HEK293 (cell line): ENCODE results near the gene RPS6KA5.

ENCODE experiments used
- CTCF ChIA-PET: fragments of 350-600 bp; formaldehyde crosslinking; extraction: SDS; loops from one replicate; lab custom pipeline; 2021; ENCODE audit warnings: antibody characterized with exemption; lab: Yijun Ruan, JAX
- POLR2A ChIA-PET: fragments of 300-600 bp; formaldehyde crosslinking; extraction: SDS; loops from one replicate; lab custom pipeline; 2020; ENCODE audit warnings: antibody characterized with exemption, inconsistent platforms; lab: Yijun Ruan, JAX
- H3K27ac ChIP-seq: fragments of 200-500 bp; sonication (Bioruptor generic); 2 replicates; pipeline ENCODE4 v1.5.1; 2014; ENCODE audit warnings: low read depth, low read length, control low read depth, inconsistent platforms; ENCODE audit errors: extremely low read depth
- H3K36me3 ChIP-seq, 2 experiments: fragments of 200-500 bp in 1 of 2; sonication (Bioruptor generic) in 1 of 2; 1 replicate in 1 of 2; 2 replicates in 1 of 2; pipeline ENCODE4 v1.5.1; 2014 to 2017; ENCODE audit warnings: inconsistent platforms in 2 of 2, low read length in 2 of 2; ENCODE audit not compliant: control insufficient read depth in 2 of 2, insufficient read depth in 1 of 2
- H3K4me1 ChIP-seq: fragments of 200-500 bp; sonication (Bioruptor generic); 2 replicates; pipeline ENCODE4 v1.5.1; 2014; ENCODE audit warnings: mild to moderate bottlenecking, low read length, inconsistent platforms; ENCODE audit not compliant: control insufficient read depth, insufficient read depth
- H3K4me3 ChIP-seq: 2 replicates; pipeline ENCODE4 v1.5.1; 2011; ENCODE audit warnings: low read depth, mild to moderate bottlenecking, control low read depth, low read length, moderate library complexity
- H3K9me3 ChIP-seq: fragments of 200-500 bp; sonication (Bioruptor generic); 2 replicates; pipeline ENCODE4 v1.5.1; 2014; ENCODE audit warnings: low read depth, low read length, inconsistent platforms; ENCODE audit not compliant: control insufficient read depth, insufficient read depth
- FEZF1 ChIP-seq: fragments of 450-650 bp; formaldehyde crosslinking; IDR thresholded peaks from 2 replicates; pipeline ENCODE4 v1.5.1; 2016; ENCODE audit warnings: missing biosample characterization, missing genetic modification characterization
- HOXC10 ChIP-seq: sonication (generic); formaldehyde crosslinking; IDR thresholded peaks from 2 replicates; pipeline ENCODE4 v1.8.1; 2023; ENCODE audit warnings: mild to moderate bottlenecking, missing genetic modification reagents
- MZF1 ChIP-seq: fragments of 450-650 bp; formaldehyde crosslinking; IDR thresholded peaks from 2 replicates; pipeline ENCODE4 v1.5.1; 2017; ENCODE audit warnings: missing biosample characterization, missing genetic modification characterization, borderline replicate concordance
- SP7 ChIP-seq: fragments of 450-650 bp; formaldehyde crosslinking; IDR thresholded peaks from 2 replicates; pipeline ENCODE4 v1.5.1; 2016; ENCODE audit warnings: missing biosample characterization, missing genetic modification characterization
- ZFP37 ChIP-seq: fragments of 450-650 bp; formaldehyde crosslinking; IDR thresholded peaks from 2 replicates; pipeline ENCODE4 v1.5.1; 2016; ENCODE audit warnings: missing biosample characterization, missing genetic modification characterization
- ZNF114 ChIP-seq: fragments of 450-650 bp; formaldehyde crosslinking; IDR thresholded peaks from 2 replicates; pipeline ENCODE4 v1.5.0; 2017; ENCODE audit warnings: missing biosample characterization, missing genetic modification characterization
- ZNF184 ChIP-seq: fragments of 450-650 bp; IDR thresholded peaks from 2 replicates; pipeline ENCODE4 v1.5.1; 2018; ENCODE audit warnings: missing biosample characterization, mild to moderate bottlenecking, missing genetic modification characterization
- ZNF211 ChIP-seq: fragments of 450-650 bp; formaldehyde crosslinking; IDR thresholded peaks from 2 replicates; pipeline ENCODE4 v1.5.1; 2016; ENCODE audit warnings: low read depth, missing biosample characterization, missing genetic modification characterization
- ZNF324 ChIP-seq: fragments of 450-650 bp; formaldehyde crosslinking; IDR thresholded peaks from 2 replicates; pipeline ENCODE4 v1.5.1; 2016; ENCODE audit warnings: missing biosample characterization, missing genetic modification characterization
- ZNF404 ChIP-seq: fragments of 450-650 bp; formaldehyde crosslinking; IDR thresholded peaks from 2 replicates; pipeline ENCODE4 v1.5.1; 2017; ENCODE audit warnings: missing biosample characterization, missing genetic modification characterization
- ZNF518A ChIP-seq: fragments of 450-650 bp; formaldehyde crosslinking; conservative IDR thresholded peaks from 2 replicates; pipeline ENCODE4 v1.5.1; 2016; ENCODE audit warnings: low read depth, missing biosample characterization, missing genetic modification characterization
- ZNF701 ChIP-seq: fragments of 450-650 bp; formaldehyde crosslinking; IDR thresholded peaks from 2 replicates; pipeline ENCODE4 v1.5.1; 2016; ENCODE audit warnings: missing biosample characterization, missing genetic modification characterization
- ZNF792 ChIP-seq: fragments of 450-650 bp; formaldehyde crosslinking; IDR thresholded peaks from 2 replicates; pipeline ENCODE4 v1.5.1; 2016; ENCODE audit warnings: missing biosample characterization, missing genetic modification characterization
- ZSCAN16 ChIP-seq: fragments of 450-650 bp; formaldehyde crosslinking; IDR thresholded peaks from 2 replicates; pipeline ENCODE4 v1.5.1; 2016; ENCODE audit warnings: missing biosample characterization, missing genetic modification characterization
- ZSCAN18 ChIP-seq: fragments of 450-650 bp; formaldehyde crosslinking; IDR thresholded peaks from 2 replicates; pipeline ENCODE4 v1.5.1; 2016; ENCODE audit warnings: missing biosample characterization, missing genetic modification characterization
- TF ChIP-seq, protein P1 (sequence below): fragments of 450-650 bp; formaldehyde crosslinking; IDR thresholded peaks from 2 replicates; pipeline ENCODE4 v1.5.1; 2016; ENCODE audit warnings: missing biosample characterization, missing genetic modification characterization
- TF ChIP-seq, protein P2 (sequence below): fragments of 450-650 bp; formaldehyde crosslinking; IDR thresholded peaks from 2 replicates; pipeline ENCODE4 v1.5.1; 2016; ENCODE audit warnings: missing biosample characterization, missing genetic modification characterization
- TF ChIP-seq, protein P3 (sequence below): fragments of 450-650 bp; formaldehyde crosslinking; IDR thresholded peaks from 2 replicates; pipeline ENCODE4 v1.5.1; 2017; ENCODE audit warnings: missing biosample characterization, missing genetic modification characterization
- TF ChIP-seq, protein P4 (sequence below): fragments of 450-650 bp; formaldehyde crosslinking; IDR thresholded peaks from 2 replicates; pipeline ENCODE4 v1.5.1; 2017; ENCODE audit warnings: missing biosample characterization, missing genetic modification characterization

The RPS6KA5 gene

GRCh38 chr14:91068642-91069041 lies 8.2 kb upstream of the RPS6KA5 start:
- no peaks in the 10 kb centered on the region; the same call in 1 of the 2 replicates for H3K9me3 ChIP-seq
- TF ChIP-seq ZNF518A (tag by site-specific recombination) (no peak), SP7 (tag by site-specific recombination) (no peak), ZNF792 (tag by site-specific recombination) (no peak), FEZF1 (tag by site-specific recombination) (no peak), ZNF404 (tag by site-specific recombination) (no peak), ZSCAN18 (no peak), ZNF324 (tag by site-specific recombination) (no peak), MZF1 (tag by site-specific recombination) (no peak), ZFP37 (tag by site-specific recombination) (no peak), ZSCAN16 (no peak), HOXC10 (CRISPR knock-in tag) (no peak), ZNF114 (tag by site-specific recombination) (no peak), ZNF184 (tag by site-specific recombination) (no peak), ZNF211 (tag by site-specific recombination) (no peak), ZNF701 (tag by site-specific recombination) (no peak)
- TF ChIP-seq, protein P1, sequence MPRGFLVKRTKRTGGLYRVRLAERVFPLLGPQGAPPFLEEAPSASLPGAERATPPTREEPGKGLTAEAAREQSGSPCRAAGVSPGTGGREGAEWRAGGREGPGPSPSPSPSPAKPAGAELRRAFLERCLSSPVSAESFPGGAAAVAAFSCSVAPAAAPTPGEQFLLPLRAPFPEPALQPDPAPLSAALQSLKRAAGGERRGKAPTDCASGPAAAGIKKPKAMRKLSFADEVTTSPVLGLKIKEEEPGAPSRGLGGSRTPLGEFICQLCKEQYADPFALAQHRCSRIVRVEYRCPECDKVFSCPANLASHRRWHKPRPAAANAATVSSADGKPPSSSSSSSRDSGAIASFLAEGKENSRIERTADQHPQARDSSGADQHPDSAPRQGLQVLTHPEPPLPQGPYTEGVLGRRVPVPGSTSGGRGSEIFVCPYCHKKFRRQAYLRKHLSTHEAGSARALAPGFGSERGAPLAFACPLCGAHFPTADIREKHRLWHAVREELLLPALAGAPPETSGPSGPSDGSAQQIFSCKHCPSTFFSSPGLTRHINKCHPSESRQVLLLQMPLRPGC (tag by site-specific recombination) = no peak
- TF ChIP-seq, protein P2, sequence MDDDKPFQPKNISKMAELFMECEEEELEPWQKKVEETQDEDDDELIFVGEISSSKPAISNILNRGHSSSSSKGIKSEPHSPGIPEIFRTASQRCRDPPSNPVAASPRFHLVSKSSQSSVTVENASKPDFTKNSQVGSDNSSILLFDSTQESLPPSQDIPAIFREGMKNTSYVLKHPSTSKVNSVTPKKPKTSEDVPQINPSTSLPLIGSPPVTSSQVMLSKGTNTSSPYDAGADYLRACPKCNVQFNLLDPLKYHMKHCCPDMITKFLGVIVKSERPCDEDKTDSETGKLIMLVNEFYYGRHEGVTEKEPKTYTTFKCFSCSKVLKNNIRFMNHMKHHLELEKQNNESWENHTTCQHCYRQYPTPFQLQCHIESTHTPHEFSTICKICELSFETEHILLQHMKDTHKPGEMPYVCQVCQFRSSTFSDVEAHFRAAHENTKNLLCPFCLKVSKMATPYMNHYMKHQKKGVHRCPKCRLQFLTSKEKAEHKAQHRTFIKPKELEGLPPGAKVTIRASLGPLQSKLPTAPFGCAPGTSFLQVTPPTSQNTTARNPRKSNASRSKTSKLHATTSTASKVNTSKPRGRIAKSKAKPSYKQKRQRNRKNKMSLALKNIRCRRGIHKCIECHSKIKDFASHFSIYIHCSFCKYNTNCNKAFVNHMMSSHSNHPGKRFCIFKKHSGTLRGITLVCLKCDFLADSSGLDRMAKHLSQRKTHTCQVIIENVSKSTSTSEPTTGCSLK (tag by site-specific recombination) = no peak
- TF ChIP-seq, protein P3, sequence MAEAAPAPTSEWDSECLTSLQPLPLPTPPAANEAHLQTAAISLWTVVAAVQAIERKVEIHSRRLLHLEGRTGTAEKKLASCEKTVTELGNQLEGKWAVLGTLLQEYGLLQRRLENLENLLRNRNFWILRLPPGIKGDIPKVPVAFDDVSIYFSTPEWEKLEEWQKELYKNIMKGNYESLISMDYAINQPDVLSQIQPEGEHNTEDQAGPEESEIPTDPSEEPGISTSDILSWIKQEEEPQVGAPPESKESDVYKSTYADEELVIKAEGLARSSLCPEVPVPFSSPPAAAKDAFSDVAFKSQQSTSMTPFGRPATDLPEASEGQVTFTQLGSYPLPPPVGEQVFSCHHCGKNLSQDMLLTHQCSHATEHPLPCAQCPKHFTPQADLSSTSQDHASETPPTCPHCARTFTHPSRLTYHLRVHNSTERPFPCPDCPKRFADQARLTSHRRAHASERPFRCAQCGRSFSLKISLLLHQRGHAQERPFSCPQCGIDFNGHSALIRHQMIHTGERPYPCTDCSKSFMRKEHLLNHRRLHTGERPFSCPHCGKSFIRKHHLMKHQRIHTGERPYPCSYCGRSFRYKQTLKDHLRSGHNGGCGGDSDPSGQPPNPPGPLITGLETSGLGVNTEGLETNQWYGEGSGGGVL (tag by site-specific recombination) = no peak
- TF ChIP-seq, protein P4, sequence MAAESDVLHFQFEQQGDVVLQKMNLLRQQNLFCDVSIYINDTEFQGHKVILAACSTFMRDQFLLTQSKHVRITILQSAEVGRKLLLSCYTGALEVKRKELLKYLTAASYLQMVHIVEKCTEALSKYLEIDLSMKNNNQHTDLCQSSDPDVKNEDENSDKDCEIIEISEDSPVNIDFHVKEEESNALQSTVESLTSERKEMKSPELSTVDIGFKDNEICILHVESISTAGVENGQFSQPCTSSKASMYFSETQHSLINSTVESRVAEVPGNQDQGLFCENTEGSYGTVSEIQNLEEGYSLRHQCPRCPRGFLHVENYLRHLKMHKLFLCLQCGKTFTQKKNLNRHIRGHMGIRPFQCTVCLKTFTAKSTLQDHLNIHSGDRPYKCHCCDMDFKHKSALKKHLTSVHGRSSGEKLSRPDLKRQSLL = no peak
- CTCF ChIA-PET = no interaction called here
- H3K4me1 ChIP-seq = no peaks in the 10 kb centered on the region
- POLR2A ChIA-PET = no interaction called here
- no peak overlapping the region for H3K4me3 ChIP-seq
- no peaks in the 10 kb centered on the region for H3K36me3 ChIP-seq
- no peak overlapping the region for H3K27ac ChIP-seq
